ENCODE results near the gene HHAT.

Gene HHAT

DNA sequence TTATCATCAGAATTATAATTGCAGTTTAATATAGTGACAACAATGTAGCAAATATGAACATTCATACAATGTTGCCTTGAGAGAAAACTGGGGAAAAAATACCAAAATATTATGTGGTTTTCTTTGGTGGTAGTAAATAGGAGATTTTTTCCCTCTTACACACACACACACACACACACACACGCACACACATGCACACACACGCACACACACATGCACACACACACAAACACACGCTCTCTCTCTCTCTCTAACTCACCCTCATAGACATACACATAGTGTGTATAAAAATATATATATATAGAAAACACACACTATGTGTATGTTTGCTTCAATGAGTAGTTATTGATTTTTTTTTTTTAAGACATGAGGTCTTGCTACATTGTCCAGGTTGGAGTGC, 211.6 kb downstream of the HHAT start:
- Histone ChIP-seq H2AFZ (ENCODE audit: low read length, unreplicated experiment) (no peak overlapping the region), H3K79me2 (ENCODE audit: control insufficient read depth, insufficient read depth, low read length, unreplicated experiment) (no peaks in the 10 kb centered on the region), H3K4me3 (ENCODE audit: low read depth, low read length) (no peak overlapping the region), H3K4me1 (ENCODE audit: control insufficient read depth, insufficient read depth, low read length, unreplicated experiment) (no peaks in the 10 kb centered on the region), H3K27ac (ENCODE audit: low read depth, low read length) (no peak overlapping the region), H3K36me3 (ENCODE audit: insufficient read depth, low read length) (no peaks in the 10 kb centered on the region), H3K27me3 (ENCODE audit: insufficient read depth, low read length) (peaks cover 3% of the 10 kb centered on the region; the same call in 1 of the 2 replicates)

DNA sequence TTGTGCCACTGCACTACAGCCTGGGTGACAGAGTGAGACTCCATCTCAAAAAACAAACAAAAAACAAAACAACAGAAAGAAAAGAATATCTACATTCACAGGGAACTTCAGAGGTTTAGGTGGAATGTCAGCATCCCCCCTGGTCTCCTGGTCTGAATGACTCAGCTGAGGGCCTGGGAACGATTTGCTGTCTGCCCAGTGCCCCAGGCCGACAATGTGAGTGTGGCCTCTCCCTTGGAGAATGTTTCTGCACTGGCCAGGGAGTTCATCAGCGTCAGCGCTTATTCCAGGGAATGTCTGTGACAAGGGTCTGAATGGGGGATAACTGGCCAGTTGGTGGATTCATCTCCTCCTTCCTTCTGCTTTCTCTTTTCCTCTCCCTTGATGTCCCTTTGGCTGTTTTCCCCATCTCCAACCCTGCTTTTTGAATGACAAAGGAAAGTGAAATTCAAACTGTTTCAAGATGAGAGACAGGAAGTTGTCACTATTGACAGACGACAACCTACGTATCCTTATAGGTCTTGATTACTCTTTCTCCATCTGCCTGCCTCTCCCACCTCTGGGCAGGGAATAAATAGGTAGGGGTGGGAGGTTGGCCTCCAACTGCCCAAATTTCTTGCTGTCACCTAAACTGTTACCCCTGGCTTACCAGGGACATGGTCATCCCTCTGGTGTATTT, 213.1 kb downstream of the HHAT start:
- Histone ChIP-seq H3K4me1 (ENCODE audit: control insufficient read depth, insufficient read depth, low read length, unreplicated experiment) (no peaks in the 10 kb centered on the region), H3K27ac (ENCODE audit: low read depth, low read length) (no peak overlapping the region), H3K27me3 (ENCODE audit: insufficient read depth, low read length) (peaks cover 2% of the 10 kb centered on the region; the same call in 1 of the 2 replicates), H2AFZ (ENCODE audit: low read length, unreplicated experiment) (no peak overlapping the region), H3K4me3 (ENCODE audit: low read depth, low read length) (no peak overlapping the region), H3K36me3 (ENCODE audit: insufficient read depth, low read length) (no peaks in the 10 kb centered on the region), H3K79me2 (ENCODE audit: control insufficient read depth, insufficient read depth, low read length, unreplicated experiment) (no peaks in the 10 kb centered on the region)

DNA sequence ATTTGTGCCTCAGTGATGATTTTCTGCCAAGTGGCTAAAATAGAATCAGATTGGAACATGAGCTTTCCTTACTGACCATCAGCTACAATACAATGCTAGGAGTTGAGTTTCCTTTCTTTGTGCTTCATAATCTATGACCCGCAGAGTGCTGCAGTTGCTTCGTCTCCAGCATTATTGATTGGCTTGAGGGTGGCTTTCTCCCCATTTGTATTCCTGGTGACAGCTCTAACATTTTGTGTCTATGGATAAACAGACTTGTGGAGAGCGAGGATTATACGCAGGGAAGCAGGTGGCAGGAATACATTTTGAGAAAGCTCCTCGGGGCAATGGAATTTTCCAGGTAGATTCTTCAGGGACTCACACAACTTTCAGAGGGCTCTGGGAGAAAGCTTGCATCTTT, 223.2 kb downstream of the HHAT start:
- H3K4me3 ChIP-seq (ENCODE audit: low read depth, low read length), result no peak overlapping the region

DNA sequence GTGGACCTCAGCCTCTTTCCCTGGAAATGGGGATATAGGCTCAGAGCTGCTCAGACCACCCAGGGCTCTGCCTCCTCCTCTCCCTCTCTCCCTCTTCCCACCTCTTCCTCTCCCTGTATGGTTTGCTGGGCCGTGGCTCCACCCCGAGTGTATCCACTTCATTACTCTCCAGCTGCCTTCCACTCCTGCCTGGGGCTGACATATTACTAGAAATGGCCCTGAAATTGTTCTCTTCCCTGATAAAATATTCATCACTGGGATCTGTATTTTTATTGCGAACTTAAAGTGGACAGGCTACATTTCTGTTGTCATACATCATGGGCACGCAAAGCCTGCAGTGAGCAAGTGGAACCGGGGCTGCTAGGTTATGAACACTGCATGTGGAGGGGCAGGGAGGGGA, 225.0 kb downstream of the HHAT start:
- Histone ChIP-seq H3K4me1 (ENCODE audit: control insufficient read depth, insufficient read depth, low read length, unreplicated experiment) (no peaks in the 10 kb centered on the region), H3K27ac (ENCODE audit: low read depth, low read length) (no peak overlapping the region), H3K27me3 (ENCODE audit: insufficient read depth, low read length) (peaks cover 31% of the 10 kb centered on the region), H3K36me3 (ENCODE audit: insufficient read depth, low read length) (no peaks in the 10 kb centered on the region), H3K4me3 (ENCODE audit: low read depth, low read length) (no peak overlapping the region), H2AFZ (ENCODE audit: low read length, unreplicated experiment) (no peak overlapping the region), H3K79me2 (ENCODE audit: control insufficient read depth, insufficient read depth, low read length, unreplicated experiment) (no peaks in the 10 kb centered on the region)

More for the DNA sequence above, 223.2 kb downstream of the HHAT start:
- no peaks in the 10 kb centered on the region for H3K4me1 ChIP-seq (ENCODE audit: control insufficient read depth, insufficient read depth, low read length, unreplicated experiment)
- no peak overlapping the region for H2AFZ ChIP-seq (ENCODE audit: low read length, unreplicated experiment)
- no peak overlapping the region for H3K27ac ChIP-seq (ENCODE audit: low read depth, low read length)
- H3K27me3 ChIP-seq (ENCODE audit: insufficient read depth, low read length), result peaks cover 31% of the 10 kb centered on the region
- no peaks in the 10 kb centered on the region for H3K36me3 ChIP-seq (ENCODE audit: insufficient read depth, low read length)
- no peaks in the 10 kb centered on the region for H3K79me2 ChIP-seq (ENCODE audit: control insufficient read depth, insufficient read depth, low read length, unreplicated experiment)

DNA sequence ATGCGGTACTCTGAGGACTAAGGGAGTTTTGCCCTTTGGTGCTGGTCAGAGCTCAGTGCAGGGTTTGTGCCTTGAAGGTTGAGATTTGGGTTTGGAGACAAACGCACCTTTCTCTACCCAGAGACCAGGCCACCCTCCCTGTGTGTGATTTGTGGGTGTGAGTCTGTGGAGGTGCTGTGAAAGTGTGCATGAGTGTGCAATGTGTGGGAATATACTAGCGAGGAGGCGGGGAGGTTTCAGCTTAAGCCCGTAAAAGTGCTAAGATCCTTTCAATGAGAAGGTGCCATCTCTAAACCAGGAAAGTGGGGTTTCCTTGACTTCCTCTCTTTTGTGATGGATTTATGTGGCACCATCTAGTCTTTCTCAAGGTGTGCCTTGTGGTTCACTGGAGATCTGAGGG, 225.7 kb downstream of the HHAT start:
- H3K27ac ChIP-seq (ENCODE audit: low read depth, low read length), result no peak overlapping the region
- H3K36me3 ChIP-seq (ENCODE audit: insufficient read depth, low read length), result no peaks in the 10 kb centered on the region
- no peaks in the 10 kb centered on the region for H3K4me1 ChIP-seq (ENCODE audit: control insufficient read depth, insufficient read depth, low read length, unreplicated experiment)
- H3K79me2 ChIP-seq (ENCODE audit: control insufficient read depth, insufficient read depth, low read length, unreplicated experiment), result no peaks in the 10 kb centered on the region
- H3K27me3 ChIP-seq (ENCODE audit: insufficient read depth, low read length), result peaks cover 31% of the 10 kb centered on the region
- H2AFZ ChIP-seq (ENCODE audit: low read length, unreplicated experiment), result no peak overlapping the region
- no peak overlapping the region for H3K4me3 ChIP-seq (ENCODE audit: low read depth, low read length)

DNA sequence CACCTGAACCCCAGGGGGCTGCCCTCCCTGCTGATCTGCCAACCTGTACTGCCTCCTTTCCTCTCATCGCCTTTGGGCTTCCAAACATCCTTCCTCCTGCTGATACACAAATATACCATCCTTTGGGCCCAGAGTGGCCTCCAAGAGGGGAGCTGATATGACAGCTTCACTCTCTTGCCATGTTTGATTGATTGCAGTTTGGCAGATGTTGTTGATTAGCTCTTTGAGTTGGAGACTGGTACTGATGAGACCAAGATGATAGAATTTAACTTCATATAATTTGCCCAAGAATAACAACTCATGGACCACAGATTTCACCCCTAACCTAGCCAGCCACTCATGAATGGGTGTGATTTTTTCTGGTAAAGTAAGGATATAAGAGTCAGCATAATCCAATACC, 227.8 kb downstream of the HHAT start:
- H3K27me3 ChIP-seq (ENCODE audit: insufficient read depth, low read length), result peaks cover 17% of the 10 kb centered on the region
- no peaks in the 10 kb centered on the region for H3K4me1 ChIP-seq (ENCODE audit: control insufficient read depth, insufficient read depth, low read length, unreplicated experiment)
- H3K79me2 ChIP-seq (ENCODE audit: control insufficient read depth, insufficient read depth, low read length, unreplicated experiment), result no peaks in the 10 kb centered on the region
- H3K36me3 ChIP-seq (ENCODE audit: insufficient read depth, low read length), result no peaks in the 10 kb centered on the region
- H3K27ac ChIP-seq (ENCODE audit: low read depth, low read length), result no peak overlapping the region
- no peak overlapping the region for H3K4me3 ChIP-seq (ENCODE audit: low read depth, low read length)
- H2AFZ ChIP-seq (ENCODE audit: low read length, unreplicated experiment), result no peak overlapping the region

DNA sequence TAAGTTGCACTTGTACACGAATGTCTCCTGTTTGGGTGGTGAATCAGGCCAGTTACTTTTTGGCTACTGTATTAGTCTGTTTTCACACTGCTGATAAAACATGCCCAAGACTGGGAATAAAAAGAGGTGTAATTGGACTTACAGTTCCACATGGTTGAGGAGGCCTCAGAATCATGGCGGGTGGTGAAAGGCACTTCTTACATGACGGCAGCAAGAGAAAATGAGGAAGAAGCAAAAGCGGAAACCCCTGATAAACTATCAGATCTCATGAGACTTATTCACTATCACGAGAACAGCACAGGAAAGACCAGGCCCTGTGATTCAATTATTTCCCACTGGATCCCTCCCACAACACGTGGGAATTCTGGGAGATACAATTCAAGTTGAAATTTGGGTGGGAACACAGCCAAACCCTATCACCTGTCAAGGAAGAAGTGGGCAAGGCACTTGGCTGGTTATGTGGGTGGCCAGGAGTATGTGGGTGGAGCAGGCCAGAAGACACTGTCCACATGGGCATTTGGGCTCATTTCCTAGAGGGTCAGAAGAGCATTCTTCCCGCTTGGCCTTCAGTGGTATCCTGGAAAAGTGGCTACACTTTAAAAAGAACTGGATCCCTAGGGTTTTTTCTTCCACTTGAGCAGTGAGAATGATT, 228.8 kb downstream of the HHAT start:
- H3K79me2 ChIP-seq (ENCODE audit: control insufficient read depth, insufficient read depth, low read length, unreplicated experiment), result no peaks in the 10 kb centered on the region
- no peak overlapping the region for H3K27ac ChIP-seq (ENCODE audit: low read depth, low read length)
- H3K36me3 ChIP-seq (ENCODE audit: insufficient read depth, low read length), result no peaks in the 10 kb centered on the region
- H3K4me1 ChIP-seq (ENCODE audit: control insufficient read depth, insufficient read depth, low read length, unreplicated experiment), result no peaks in the 10 kb centered on the region
- H2AFZ ChIP-seq (ENCODE audit: low read length, unreplicated experiment), result no peak overlapping the region
- peaks cover 7% of the 10 kb centered on the region; the same call in 1 of the 2 replicates for H3K27me3 ChIP-seq (ENCODE audit: insufficient read depth, low read length)
- H3K4me3 ChIP-seq (ENCODE audit: low read depth, low read length), result no peak overlapping the region

DNA sequence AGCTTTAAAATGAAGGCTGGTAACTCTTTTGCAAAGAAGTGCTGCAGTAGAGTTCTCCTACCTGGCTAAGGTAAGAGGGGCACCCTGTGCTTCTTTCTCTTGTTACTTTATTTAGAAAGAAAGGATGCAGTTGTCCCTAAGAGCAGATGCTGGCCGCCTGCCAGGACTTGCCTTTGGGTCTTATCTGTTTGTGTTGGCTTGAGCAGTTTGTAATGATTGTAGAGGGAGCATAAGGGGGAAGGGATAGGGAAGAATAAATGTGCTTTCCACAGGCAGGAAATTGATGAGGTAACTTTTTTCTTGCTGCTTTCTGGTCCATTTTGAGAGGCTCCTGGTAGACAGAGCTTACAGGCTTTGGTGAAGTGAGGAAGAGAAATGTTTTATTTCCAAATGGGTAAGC, 229.6 kb downstream of the HHAT start:
- no peaks in the 10 kb centered on the region for H3K79me2 ChIP-seq (ENCODE audit: control insufficient read depth, insufficient read depth, low read length, unreplicated experiment)
- H3K27me3 ChIP-seq (ENCODE audit: insufficient read depth, low read length), result peaks cover 7% of the 10 kb centered on the region; the same call in 1 of the 2 replicates
- no peak overlapping the region for H3K27ac ChIP-seq (ENCODE audit: low read depth, low read length)
- H2AFZ ChIP-seq (ENCODE audit: low read length, unreplicated experiment), result no peak overlapping the region
- no peaks in the 10 kb centered on the region for H3K4me1 ChIP-seq (ENCODE audit: control insufficient read depth, insufficient read depth, low read length, unreplicated experiment)
- no peaks in the 10 kb centered on the region for H3K36me3 ChIP-seq (ENCODE audit: insufficient read depth, low read length)
- no peak overlapping the region for H3K4me3 ChIP-seq (ENCODE audit: low read depth, low read length)

DNA sequence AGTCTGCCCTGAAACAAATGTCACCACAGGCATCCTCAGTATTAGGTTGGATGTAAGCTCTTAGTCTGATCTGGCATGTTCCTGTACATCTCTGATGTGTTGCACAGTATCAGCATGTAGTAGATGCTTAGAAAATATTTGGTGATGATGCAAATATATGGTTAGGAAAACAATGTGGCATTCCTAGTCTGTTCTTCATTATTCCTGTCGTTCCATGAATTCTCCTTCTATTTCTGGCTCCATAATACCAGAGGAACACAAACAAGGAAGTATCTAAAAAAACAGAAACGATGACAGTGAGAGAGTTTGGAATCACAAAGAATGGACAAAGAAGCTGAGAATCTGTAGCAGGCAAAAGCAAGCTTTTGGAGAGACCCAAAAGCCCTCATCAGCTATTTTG, 236.6 kb downstream of the HHAT start:
- Histone ChIP-seq H3K36me3 (ENCODE audit: insufficient read depth, low read length) (no peaks in the 10 kb centered on the region), H2AFZ (ENCODE audit: low read length, unreplicated experiment) (no peak overlapping the region), H3K27ac (ENCODE audit: low read depth, low read length) (no peak overlapping the region), H3K4me3 (ENCODE audit: low read depth, low read length) (no peak overlapping the region), H3K27me3 (ENCODE audit: insufficient read depth, low read length) (no peaks in the 10 kb centered on the region), H3K4me1 (ENCODE audit: control insufficient read depth, insufficient read depth, low read length, unreplicated experiment) (no peaks in the 10 kb centered on the region), H3K79me2 (ENCODE audit: control insufficient read depth, insufficient read depth, low read length, unreplicated experiment) (no peaks in the 10 kb centered on the region)

DNA sequence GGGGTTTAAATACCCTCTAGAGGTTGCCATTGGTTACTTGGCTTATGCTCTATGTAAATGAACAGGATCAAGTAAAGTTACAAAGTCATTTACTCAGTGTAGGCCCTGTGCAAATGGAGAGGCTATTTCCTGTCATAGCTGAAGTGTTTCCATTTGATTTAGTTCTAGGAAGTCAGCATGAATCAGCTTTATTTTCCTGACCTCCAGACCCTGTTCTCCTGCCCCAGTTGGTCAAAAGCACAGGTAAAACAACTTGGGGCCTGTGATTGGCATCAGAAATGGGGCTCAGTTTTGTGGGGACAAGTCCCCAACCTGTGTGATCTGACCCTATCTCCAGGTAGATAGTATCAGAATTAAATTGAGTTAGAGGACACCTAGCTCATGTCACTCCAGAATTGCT, 239.9 kb downstream of the HHAT start:
- H3K4me3 ChIP-seq (ENCODE audit: low read depth, low read length), result no peak overlapping the region
- no peak overlapping the region for H3K27ac ChIP-seq (ENCODE audit: low read depth, low read length)
- H3K27me3 ChIP-seq (ENCODE audit: insufficient read depth, low read length), result peaks cover 9% of the 10 kb centered on the region; the same call in 1 of the 2 replicates
- no peaks in the 10 kb centered on the region for H3K36me3 ChIP-seq (ENCODE audit: insufficient read depth, low read length)
- no peak overlapping the region for H2AFZ ChIP-seq (ENCODE audit: low read length, unreplicated experiment)
- no peaks in the 10 kb centered on the region for H3K4me1 ChIP-seq (ENCODE audit: control insufficient read depth, insufficient read depth, low read length, unreplicated experiment)
- no peaks in the 10 kb centered on the region for H3K79me2 ChIP-seq (ENCODE audit: control insufficient read depth, insufficient read depth, low read length, unreplicated experiment)

DNA sequence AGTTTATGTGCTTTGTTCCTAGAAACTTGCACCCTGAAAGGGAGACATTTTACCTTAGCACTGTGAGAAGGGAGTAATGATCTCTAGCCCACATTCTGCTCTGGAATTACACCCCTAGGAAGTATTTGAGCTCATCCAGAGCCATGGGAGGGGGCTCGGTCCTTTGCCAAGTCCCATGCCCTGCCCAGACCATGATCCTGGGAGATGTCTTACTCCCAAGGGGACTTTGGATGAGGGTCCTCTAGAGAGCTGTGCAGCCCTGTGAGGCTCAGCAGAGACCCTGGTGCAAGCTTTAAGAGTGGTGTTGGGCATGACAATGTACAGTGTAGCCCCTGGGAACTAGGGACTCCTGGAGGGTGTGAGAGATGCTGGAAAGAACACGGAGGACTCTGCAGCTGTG, 241.4 kb downstream of the HHAT start:
- H3K4me1 ChIP-seq (ENCODE audit: control insufficient read depth, insufficient read depth, low read length, unreplicated experiment), result no peaks in the 10 kb centered on the region
- H3K27me3 ChIP-seq (ENCODE audit: insufficient read depth, low read length), result peaks cover 11% of the 10 kb centered on the region; the same call in 1 of the 2 replicates
- no peak overlapping the region for H3K27ac ChIP-seq (ENCODE audit: low read depth, low read length)
- H3K79me2 ChIP-seq (ENCODE audit: control insufficient read depth, insufficient read depth, low read length, unreplicated experiment), result no peaks in the 10 kb centered on the region
- no peak overlapping the region for H2AFZ ChIP-seq (ENCODE audit: low read length, unreplicated experiment)
- H3K36me3 ChIP-seq (ENCODE audit: insufficient read depth, low read length), result no peaks in the 10 kb centered on the region
- H3K4me3 ChIP-seq (ENCODE audit: low read depth, low read length), result no peak overlapping the region

Data from ACC112 (cell line).